NT2/D1 (cell line): ENCODE measurements around the gene TBL1X.

Experiments used
- DNase-seq: peaks from one replicate; pipeline ENCODE4 v3.0.0-alpha.2; 2011; ENCODE audit warnings: low read depth, low spot score
- H3K27me3 ChIP-seq: 2 replicates; pipeline ENCODE4 v1.6.0; 2011; ENCODE audit warnings: mild to moderate bottlenecking; ENCODE audit not compliant: insufficient read length, insufficient read depth
- H3K36me3 ChIP-seq: 2 replicates; pipeline ENCODE4 v1.6.1; 2011; ENCODE audit warnings: mild to moderate bottlenecking, low read length, mixed read lengths; ENCODE audit not compliant: insufficient read depth, insufficient read length
- H3K4me1 ChIP-seq: 2 replicates; pipeline ENCODE4 v1.5.1; 2011; ENCODE audit not compliant: insufficient read depth, insufficient read length
- H3K4me3 ChIP-seq: 2 replicates; pipeline ENCODE4 v1.5.1; 2011; ENCODE audit warnings: low read depth; ENCODE audit not compliant: insufficient read length
- H3K9ac ChIP-seq: 2 replicates; pipeline ENCODE4 v1.6.0; 2011; ENCODE audit warnings: low read depth; ENCODE audit not compliant: insufficient read length
- H3K9me3 ChIP-seq: 2 replicates; pipeline ENCODE4 v1.5.1; 2011; ENCODE audit warnings: mild to moderate bottlenecking, low read length; ENCODE audit not compliant: insufficient read depth
- SUZ12 ChIP-seq: IDR thresholded peaks from 2 replicates; pipeline ENCODE4 v1.6.1; 2011; ENCODE audit not compliant: insufficient read length, insufficient read depth; ENCODE audit errors: extremely low read depth
- YY1 ChIP-seq: IDR thresholded peaks from 2 replicates; pipeline ENCODE4 v1.6.1; 2011; ENCODE audit not compliant: insufficient read length, insufficient read depth
- ZNF274 ChIP-seq: IDR thresholded peaks from 2 replicates; pipeline ENCODE4 v1.6.1; 2011; ENCODE audit warnings: mild to moderate bottlenecking, low read depth, low read length

TBL1X gene

GRCh38 chrX:9537781-9538180 lies 72.9 kb downstream of the TBL1X start:
- Histone ChIP-seq H3K9me3 (no peaks in the 10 kb centered on the region), H3K9ac (no peak overlapping the region), H3K36me3 (peaks cover 13% of the 10 kb centered on the region), H3K27me3 (no peaks in the 10 kb centered on the region), H3K4me3 (no peak overlapping the region), H3K4me1 (peaks cover 7% of the 10 kb centered on the region)
- TF ChIP-seq ZNF274: no peak
- DNase-seq: no peak

DNA sequence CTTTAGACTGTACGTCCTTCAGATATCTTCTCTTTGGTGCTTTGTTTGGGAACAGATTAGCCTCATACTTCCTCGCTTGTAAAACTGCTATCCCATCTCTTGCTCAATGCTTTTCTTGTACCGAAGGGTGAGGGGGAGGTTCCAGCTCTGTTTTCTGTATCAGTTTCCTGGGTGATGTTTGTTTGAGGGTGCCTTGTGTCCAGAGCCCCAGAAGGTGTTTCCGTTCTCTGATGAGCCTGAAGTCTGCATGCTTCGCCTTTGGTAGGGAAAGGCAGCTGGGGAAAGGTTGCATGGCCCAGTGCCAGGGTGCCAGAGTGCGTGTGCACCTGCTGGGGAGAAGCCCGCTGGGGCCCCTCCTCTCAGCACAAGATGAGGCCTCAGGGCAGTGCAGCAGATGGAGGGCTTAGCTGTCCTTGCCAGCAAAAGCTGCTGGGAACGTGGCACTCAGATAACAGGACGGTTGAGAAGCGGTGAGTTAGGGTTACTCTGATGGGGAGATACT lies 73.7 kb downstream of the TBL1X start:
- TF ChIP-seq SUZ12: no peak
- TF ChIP-seq YY1: no peak
- H3K4me3 ChIP-seq: no peak overlapping the region
- peaks cover 16% of the 10 kb centered on the region for H3K36me3 ChIP-seq
- H3K27me3 ChIP-seq: no peaks in the 10 kb centered on the region
- no peak for DNase-seq
- H3K4me1 ChIP-seq: peaks cover 10% of the 10 kb centered on the region
- no peaks in the 10 kb centered on the region for H3K9me3 ChIP-seq
- H3K9ac ChIP-seq: no peak overlapping the region

GRCh38 chrX:9539605-9540387 lies 74.9 kb downstream of the TBL1X start:
- TF ChIP-seq ZNF274: no peak
- no peak for TF ChIP-seq YY1
- no peak for TF ChIP-seq SUZ12
- H3K4me1 ChIP-seq: peaks cover 8% of the 10 kb centered on the region
- no peaks in the 10 kb centered on the region for H3K9me3 ChIP-seq
- H3K36me3 ChIP-seq: peaks cover 16% of the 10 kb centered on the region
- no peaks in the 10 kb centered on the region for H3K27me3 ChIP-seq
- no peak for DNase-seq
- H3K4me3 ChIP-seq: no peak overlapping the region
- no peak overlapping the region for H3K9ac ChIP-seq

- Histone ChIP-seq H3K36me3 (peaks cover 13% of the 10 kb centered on the region), H3K9me3 (no peaks in the 10 kb centered on the region), H3K4me1 (peaks cover 8% of the 10 kb centered on the region), H3K9ac (no peak overlapping the region), H3K4me3 (no peak overlapping the region), H3K27me3 (no peaks in the 10 kb centered on the region)
- DNase-seq: no peak
- TF ChIP-seq ZNF274: no peak
- no peak for TF ChIP-seq SUZ12
- no peak for TF ChIP-seq YY1
These were observed 77.4 kb downstream of the TBL1X start for GRCh38 chrX:9542106-9542760.

DNA sequence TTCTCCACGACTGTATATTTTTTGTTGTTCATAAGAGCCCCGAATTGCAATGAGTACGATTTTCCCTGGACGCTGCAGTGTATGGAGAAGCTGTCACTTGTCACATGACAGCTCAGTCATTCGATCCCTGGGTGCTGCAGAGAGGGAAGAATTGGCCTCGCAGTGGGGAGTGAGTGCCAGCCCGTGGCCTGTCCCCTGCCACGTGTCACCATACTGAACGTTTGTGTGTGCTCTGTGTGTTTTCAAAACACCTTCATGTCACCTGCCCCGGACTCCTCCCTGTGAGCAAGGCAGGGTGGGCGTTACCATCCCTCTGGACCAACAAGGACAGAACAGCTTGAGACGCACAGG lies 77.9 kb downstream of the TBL1X start:
- H3K36me3 ChIP-seq: peaks cover 11% of the 10 kb centered on the region
- no peaks in the 10 kb centered on the region for H3K27me3 ChIP-seq
- no peak overlapping the region for H3K4me3 ChIP-seq
- H3K9me3 ChIP-seq: no peaks in the 10 kb centered on the region
- H3K9ac ChIP-seq: no peak overlapping the region
- DNase-seq: no peak
- TF ChIP-seq YY1: no peak
- no peak for TF ChIP-seq ZNF274
- peaks cover 8% of the 10 kb centered on the region for H3K4me1 ChIP-seq

GRCh38 chrX:9555354-9555753 lies 90.5 kb downstream of the TBL1X start:
- DNase-seq: no peak
- no peaks in the 10 kb centered on the region for H3K27me3 ChIP-seq
- H3K4me3 ChIP-seq: no peak overlapping the region
- TF ChIP-seq ZNF274 (no peak), SUZ12 (no peak), YY1 (no peak)
- H3K9me3 ChIP-seq: no peaks in the 10 kb centered on the region
- no peak overlapping the region for H3K9ac ChIP-seq
- H3K36me3 ChIP-seq: no peaks in the 10 kb centered on the region
- H3K4me1 ChIP-seq: no peaks in the 10 kb centered on the region

DNA sequence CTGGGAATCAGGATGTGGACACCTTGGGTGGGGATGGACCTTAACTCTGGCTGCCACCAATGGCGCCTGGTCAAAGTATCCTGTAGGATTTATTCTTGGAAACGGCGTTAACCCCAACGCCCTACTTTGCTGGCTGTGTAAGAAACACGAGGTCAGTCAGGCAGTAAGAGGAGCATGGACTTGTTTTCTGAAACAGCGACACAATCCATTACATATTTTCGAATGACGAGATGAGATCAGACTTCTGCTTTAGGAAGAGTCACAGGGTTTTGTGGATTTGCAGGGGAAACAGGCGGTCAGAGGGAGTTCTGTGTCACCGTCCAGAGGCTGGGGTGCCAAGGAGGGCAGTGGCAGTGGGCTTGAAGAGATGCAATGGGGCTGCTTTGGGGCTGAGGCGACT lies 92.2 kb downstream of the TBL1X start:
- H3K36me3 ChIP-seq: peaks cover 4% of the 10 kb centered on the region
- TF ChIP-seq ZNF274 (no peak), SUZ12 (no peak), YY1 (no peak)
- no peak overlapping the region for H3K4me3 ChIP-seq
- DNase-seq: no peak
- H3K9me3 ChIP-seq: no peaks in the 10 kb centered on the region
- no peaks in the 10 kb centered on the region for H3K27me3 ChIP-seq
- no peak overlapping the region for H3K9ac ChIP-seq
- H3K4me1 ChIP-seq: no peaks in the 10 kb centered on the region

GRCh38 chrX:9557521-9557920 lies 92.7 kb downstream of the TBL1X start:
- Histone ChIP-seq H3K27me3 (no peaks in the 10 kb centered on the region), H3K4me3 (no peak overlapping the region), H3K36me3 (peaks cover 4% of the 10 kb centered on the region), H3K9me3 (no peaks in the 10 kb centered on the region), H3K4me1 (no peaks in the 10 kb centered on the region), H3K9ac (no peak overlapping the region)
- no peak for DNase-seq
- TF ChIP-seq ZNF274: no peak
- TF ChIP-seq SUZ12: no peak
- TF ChIP-seq YY1: no peak
